ENCODE measurements around the gene PSMB1. TPM values are rescaled to one million over a fixed set of nuclear protein-coding genes. Genes with fewer than 3 reads are reported as not detected.

Gene PSMB1
- total and polyA plus RNA-seq, 9 of the 15 experiments (the other 6 are each of a cell fraction or from before 2014, with no cell fraction given) = 447 to 2,953 (median 884) TPM

- no peak for TF ChIP-seq ZNF280A (IDR thresholded peaks at IDR 0.05; ENCODE audit: low read depth, partially characterized antibody)
- TF ChIP-seq TEAD2 (tag; IDR thresholded peaks at IDR 0.05) = no peak
- TF ChIP-seq PRDM10 (IDR thresholded peaks at IDR 0.05; ENCODE audit: partially characterized antibody) = no peak
- no peak for TF ChIP-seq SNAPC5 (CRISPR knock-in tag; IDR thresholded peaks at IDR 0.05)
- no peak for TF ChIP-seq TFAM (CRISPR knock-in tag; conservative IDR thresholded peaks at IDR 0.05)
- peak; percentile 62 for TF ChIP-seq NFIC (IDR thresholded peaks at IDR 0.05)
- TF ChIP-seq CREB3L1 (IDR thresholded peaks at IDR 0.05; ENCODE audit: borderline replicate concordance, low read depth) = peak; percentile 86; the same call in 1 of the 2 replicates
- no peak for TF ChIP-seq ZNF3 (CRISPR knock-in tag; IDR thresholded peaks at IDR 0.05)
- no peak for TF ChIP-seq STAG1 (CRISPR knock-in tag; IDR thresholded peaks at IDR 0.05; ENCODE audit: borderline replicate concordance)
- peak in 1 of 2 experiments; percentile 10; a peak in 1 of 4 replicates for TF ChIP-seq SIX5 (IDR thresholded peaks at IDR 0.05; ENCODE audit: borderline replicate concordance in 1 of 2, insufficient read depth in 1 of 2, low read depth in 1 of 2, low read length in 2 of 2)
- TF ChIP-seq NFXL1 (CRISPR knock-in tag; IDR thresholded peaks at IDR 0.05) = no peak
- peak; percentile 98 for TF ChIP-seq POLR2G (IDR thresholded peaks at IDR 0.05; ENCODE audit: low read depth, low read length)
- no peak for TF ChIP-seq EWSR1 (IDR thresholded peaks at IDR 0.05; ENCODE audit: borderline replicate concordance, low read depth, partially characterized antibody)
- no peak for TF ChIP-seq ZNF445 (CRISPR knock-in tag; IDR thresholded peaks at IDR 0.05; ENCODE audit: low read depth)
- TF ChIP-seq ID3 (CRISPR knock-in tag; IDR thresholded peaks at IDR 0.05) = no peak
- 0 out of 2 replicates have a peak, but pooled peaks have one; percentile 45 for TF ChIP-seq ID3 (tag; IDR thresholded peaks at IDR 0.05)
- no peak for TF ChIP-seq GTF2A2 (tag; IDR thresholded peaks at IDR 0.05)
- no peak for TF ChIP-seq FOXA1 (IDR thresholded peaks at IDR 0.05; ENCODE audit: borderline replicate concordance)
- TF ChIP-seq SMAD2 (IDR thresholded peaks at IDR 0.05; ENCODE audit: low read depth, low read length) = no peak
- TF ChIP-seq ZNF23 (CRISPR knock-in tag; IDR thresholded peaks at IDR 0.05) = no peak
- no peak for TF ChIP-seq ZC3H11A (IDR thresholded peaks at IDR 0.05; ENCODE audit: low read depth, low read length)
These were observed at the start of gene PSMB1 (continued) for GRCh38 chr6:170552765-170553533.

Measured in K562 (cell line).